ENCODE measurements around the gene HMCN1. TPM values are rescaled to one million over a fixed set of nuclear protein-coding genes. Genes with fewer than 3 reads are reported as not detected.
A peak's percentile ranks its signal among the peaks of the same experiment; 100 is the strongest.

The HMCN1 gene
- total RNA-seq, 6 donors from 2014 or later, result 15.7 to 43.3 (median 27.2) TPM

- 91 to 92% methylated on average over 1 of the region's 1 CpG for WGBS, 2 donors
These were observed 367.9 kb downstream of the HMCN1 start for GRCh38 chr1:186102107-186102506.

GRCh38 chr1:186102547-186103148 lies 368.5 kb downstream of the HMCN1 start:
- WGBS, 2 donors, result 39 to 42% methylated on average over 3 of the region's 3 CpGs
- H3K27ac ChIP-seq, result no peak overlapping the region
- H3K27me3 ChIP-seq, result no peaks in the 10 kb centered on the region
- DNase-seq, result no peak
- TF ChIP-seq POLR2AphosphoS5 (IDR thresholded peaks at IDR 0.05) (no peak), CTCF (IDR thresholded peaks at IDR 0.05) (no peak), EP300 (IDR thresholded peaks at IDR 0.05) (no peak)
- peak in 1 of 2 donors; percentile 88 for ATAC-seq (ENCODE audit: low FRiP score in 2 of 2)
- peaks cover 0 to 8% (median 3%) of the 10 kb centered on the region in 4 donors for H3K4me1 ChIP-seq
- H3K36me3 ChIP-seq, result no peaks in the 10 kb centered on the region
- no peaks in the 10 kb centered on the region for H3K9me3 ChIP-seq
- H3K4me3 ChIP-seq, result no peak overlapping the region

More at GRCh38 chr1:186102107-186102506, 367.9 kb downstream of the HMCN1 start:
- no peaks in the 10 kb centered on the region for H3K36me3 ChIP-seq
- no peaks in the 10 kb centered on the region for H3K27me3 ChIP-seq
- H3K4me1 ChIP-seq, result peaks cover 0 to 8% (median 3%) of the 10 kb centered on the region in 4 donors
- ATAC-seq (ENCODE audit: low FRiP score in 2 of 2) (no peak), DNase-seq (no peak)
- H3K4me3 ChIP-seq, result no peak overlapping the region
- no peak overlapping the region for H3K27ac ChIP-seq
- TF ChIP-seq EP300 (IDR thresholded peaks at IDR 0.05), result no peak
- no peak for TF ChIP-seq POLR2A (IDR thresholded peaks at IDR 0.05)
- TF ChIP-seq POLR2AphosphoS5 (IDR thresholded peaks at IDR 0.05), result no peak
- TF ChIP-seq CTCF (IDR thresholded peaks at IDR 0.05), result no peak
- H3K9me3 ChIP-seq, result no peaks in the 10 kb centered on the region

- Histone ChIP-seq H3K9me3 (no peaks in the 10 kb centered on the region), H3K27ac (no peak overlapping the region), H3K4me3 (no peak overlapping the region), H3K36me3 (peaks cover 0 to 3% (median 0%) of the 10 kb centered on the region in 4 donors), H3K27me3 (no peaks in the 10 kb centered on the region), H3K4me1 (peaks cover 0 to 8% (median 3%) of the 10 kb centered on the region in 4 donors)
- WGBS, 2 donors, result 87 to 91% methylated on average over 1 of the region's 1 CpG
- TF ChIP-seq POLR2AphosphoS5 (IDR thresholded peaks at IDR 0.05) (no peak), EP300 (IDR thresholded peaks at IDR 0.05) (no peak), CTCF (IDR thresholded peaks at IDR 0.05) (no peak), POLR2A (IDR thresholded peaks at IDR 0.05) (no peak)
- DNase-seq, result no peak
- ATAC-seq (ENCODE audit: low FRiP score in 2 of 2), result no peak
These were observed 370.3 kb downstream of the HMCN1 start for GRCh38 chr1:186104459-186104858.

- Histone ChIP-seq H3K9me3 (no peaks in the 10 kb centered on the region), H3K36me3 (peaks cover 0 to 8% (median 0%) of the 10 kb centered on the region in 4 donors), H3K27me3 (no peaks in the 10 kb centered on the region), H3K4me3 (no peak overlapping the region), H3K27ac (no peak overlapping the region), H3K4me1 (no peaks in the 10 kb centered on the region)
- no peak for DNase-seq
- no peak for ATAC-seq (ENCODE audit: low FRiP score in 2 of 2)
- TF ChIP-seq EP300 (IDR thresholded peaks at IDR 0.05) (no peak), POLR2AphosphoS5 (IDR thresholded peaks at IDR 0.05) (no peak), POLR2A (IDR thresholded peaks at IDR 0.05) (no peak), CTCF (IDR thresholded peaks at IDR 0.05) (no peak)
- 87 to 96% methylated on average over 2 of the region's 2 CpGs for WGBS, 2 donors
These were observed 378.1 kb downstream of the HMCN1 start for GRCh38 chr1:186112280-186112679.

- Histone ChIP-seq H3K4me1 (no peaks in the 10 kb centered on the region), H3K4me3 (no peak overlapping the region), H3K27ac (no peak overlapping the region), H3K36me3 (peaks cover 0 to 8% (median 0%) of the 10 kb centered on the region in 4 donors), H3K27me3 (no peaks in the 10 kb centered on the region), H3K9me3 (no peaks in the 10 kb centered on the region)
- ATAC-seq (ENCODE audit: low FRiP score in 2 of 2), result no peak
- TF ChIP-seq POLR2AphosphoS5 (IDR thresholded peaks at IDR 0.05) (no peak), EP300 (IDR thresholded peaks at IDR 0.05) (no peak)
- DNase-seq, result no peak
These were observed 379.3 kb downstream of the HMCN1 start for GRCh38 chr1:186113461-186113860.

Data from upper lobe of left lung (tissue), 6 donors.